A549 (cell line): ENCODE results near the gene IFNB1.

ENCODE experiments used
- CBX2 ChIP-seq: fragments of 200-600 bp; sonication (generic); IDR thresholded peaks from 2 replicates; pipeline ENCODE4 v1.6.1; 2016; ENCODE audit warnings: low read depth, mild to moderate bottlenecking, borderline replicate concordance
- CTCF ChIP-seq: fragments of >200 bp; sonication (Bioruptor Twin); formaldehyde crosslinking; IDR thresholded peaks from 3 replicates; pipeline ENCODE4 v1.5.1; 2016
- EHMT2 ChIP-seq: fragments of 200-600 bp; sonication (generic); IDR thresholded peaks from 2 replicates; pipeline ENCODE4 v1.6.1; 2016; ENCODE audit warnings: antibody characterized with exemption, low read depth, mild to moderate bottlenecking, moderate library complexity
- HDAC2 ChIP-seq: fragments of 200-600 bp; sonication (generic); IDR thresholded peaks from 2 replicates; pipeline ENCODE4 v1.6.1; 2016
- HOXA7 ChIP-seq: fragments of 250-450 bp; sonication (Bioruptor Pico); IDR thresholded peaks from 2 replicates; pipeline ENCODE4 v1.5.0; 2020; ENCODE audit warnings: mild to moderate bottlenecking, moderate library complexity
- HOXB5 ChIP-seq: fragments of 250-450 bp; sonication (Bioruptor Pico); IDR thresholded peaks from 2 replicates; pipeline ENCODE4 v1.5.0; 2020; ENCODE audit warnings: mild to moderate bottlenecking, moderate library complexity
- MAX ChIP-seq: IDR thresholded peaks from 2 replicates; pipeline ENCODE4 v1.6.1; 2012
- NFE2L2 ChIP-seq: fragments of 150-350 bp; conservative IDR thresholded peaks from 2 replicates; pipeline ENCODE4 v1.6.1; 2014; ENCODE audit warnings: low read length
- POLR2A ChIP-seq: IDR thresholded peaks from 2 replicates; pipeline ENCODE4 v1.6.1; 2012; ENCODE audit warnings: mild to moderate bottlenecking, low read length
- RAD21 ChIP-seq, 2 experiments: fragments of >200 bp in 1 of 2; sonication (Bioruptor Twin) in 1 of 2; formaldehyde crosslinking in 1 of 2; IDR thresholded peaks in 1 of 2; conservative IDR thresholded peaks in 1 of 2; 2 replicates in 1 of 2; 3 replicates in 1 of 2; pipeline ENCODE4 v1.6.1; 2012 to 2018; ENCODE audit warnings: inconsistent platforms in 1 of 2
- RNF2 ChIP-seq: fragments of 200-600 bp; sonication (generic); IDR thresholded peaks from 2 replicates; pipeline ENCODE4 v1.6.1; 2016; ENCODE audit warnings: low read depth, mild to moderate bottlenecking, antibody characterized with exemption, moderate library complexity, borderline replicate concordance
- ZC3H11A ChIP-seq: fragments of 450-650 bp; IDR thresholded peaks from 2 replicates; pipeline ENCODE4 v1.6.1; 2014; ENCODE audit warnings: antibody characterized with exemption, mild to moderate bottlenecking

GRCh38 chr9:21039302-21039701 lies 38.4 kb downstream of the IFNB1 start:
- no peak for TF ChIP-seq CTCF
- TF ChIP-seq POLR2A = no peak
- TF ChIP-seq HOXB5 (CRISPR knock-in tag) = no peak
- TF ChIP-seq NFE2L2 = no peak
- no peak for TF ChIP-seq HOXA7
- TF ChIP-seq HDAC2 = no peak
- no peak for TF ChIP-seq EHMT2
- no peak for TF ChIP-seq RNF2
- no peak for TF ChIP-seq MAX
- no peak for TF ChIP-seq ZC3H11A
- TF ChIP-seq CBX2 = no peak
- TF ChIP-seq RAD21 (conservative IDR thresholded peaks at IDR 0.05 in 1 of 2, IDR thresholded peaks at IDR 0.05 in 1 of 2) = no peak
